HFF-Myc (cell line): ENCODE data around the gene HIF1A.

Source experiments
- DNase-seq: peaks from one replicate; pipeline ENCODE4 v3.0.0-alpha.2; 2011; ENCODE audit warnings: low read depth; ENCODE audit errors: extremely low read depth
- H3K4me3 ChIP-seq: replicated peaks from 2 replicates; pipeline ENCODE4 v1.5.1; 2011; ENCODE audit warnings: low read depth, mild to moderate bottlenecking, control low read depth, low read length
- CTCF ChIP-seq: IDR thresholded peaks from 2 replicates; pipeline ENCODE4 v1.5.1; 2012; ENCODE audit warnings: mild to moderate bottlenecking, low read depth, low read length, control low read depth; ENCODE audit errors: missing control alignments

Gene HIF1A

GRCh38 chr14:61672796-61673195 is 22.5 kb upstream of the HIF1A start:
- no peak overlapping the region for H3K4me3 ChIP-seq
- DNase-seq: no peak
- no peak for TF ChIP-seq CTCF

GRCh38 chr14:61673305-61673704 is 22.0 kb upstream of the HIF1A start:
- no peak for TF ChIP-seq CTCF

GRCh38 chr14:61675291-61675690 is 20.0 kb upstream of the HIF1A start:
- no peak overlapping the region for H3K4me3 ChIP-seq
- no peak for DNase-seq
- no peak for TF ChIP-seq CTCF

More at GRCh38 chr14:61673305-61673704, 22.0 kb upstream of the HIF1A start:
- no peak for DNase-seq
- no peak overlapping the region for H3K4me3 ChIP-seq

GRCh38 chr14:61677479-61677878 is 17.8 kb upstream of the HIF1A start:
- no peak for DNase-seq
- H3K4me3 ChIP-seq: no peak overlapping the region
- TF ChIP-seq CTCF: no peak

- no peak overlapping the region for H3K4me3 ChIP-seq
- TF ChIP-seq CTCF: no peak
- no peak for DNase-seq
Measured at GRCh38 chr14:61678975-61679374, 16.3 kb upstream of the HIF1A start.

GRCh38 chr14:61681413-61681812 is 13.9 kb upstream of the HIF1A start:
- H3K4me3 ChIP-seq: no peak overlapping the region
- TF ChIP-seq CTCF: no peak
- DNase-seq: no peak

- no peak overlapping the region for H3K4me3 ChIP-seq
- no peak for TF ChIP-seq CTCF
- DNase-seq: no peak
Measured at GRCh38 chr14:61683108-61683507, 12.2 kb upstream of the HIF1A start.
